ENCODE results near the gene YEATS2.
"Not testable (repeated sequence)": the region's sequence is repeated elsewhere in the genome, so short reads cannot be mapped to it uniquely, and the experiment has no call there.

The YEATS2 gene

DNA sequence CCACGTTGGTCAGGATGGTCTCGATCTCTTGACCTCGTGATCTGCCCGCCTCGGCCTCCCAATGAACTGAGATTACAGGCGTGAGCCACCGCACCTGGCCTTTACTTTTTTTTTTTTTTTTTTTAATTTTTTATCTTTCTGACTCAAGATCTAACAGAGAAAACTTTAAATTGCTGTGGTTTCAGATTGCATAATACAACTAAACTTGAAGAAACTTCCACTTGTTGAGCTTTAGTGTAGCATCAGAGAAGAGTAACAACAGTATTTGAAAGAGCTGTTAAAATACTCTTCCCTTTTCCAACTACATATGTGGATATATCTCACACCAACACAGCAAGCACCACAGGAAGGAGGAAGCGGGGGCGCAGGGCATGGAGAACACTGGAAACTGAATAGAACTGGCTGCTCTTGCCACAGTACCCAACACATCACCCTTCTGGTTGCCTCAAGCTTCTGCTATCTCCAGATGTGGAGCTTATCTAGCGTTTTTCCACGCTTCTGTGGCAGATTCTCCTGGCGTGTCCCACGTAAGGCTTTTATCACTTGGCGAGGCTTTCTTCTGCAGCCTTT lies 82.4 kb downstream of the YEATS2 start:
- no peak for DNase-seq

DNA sequence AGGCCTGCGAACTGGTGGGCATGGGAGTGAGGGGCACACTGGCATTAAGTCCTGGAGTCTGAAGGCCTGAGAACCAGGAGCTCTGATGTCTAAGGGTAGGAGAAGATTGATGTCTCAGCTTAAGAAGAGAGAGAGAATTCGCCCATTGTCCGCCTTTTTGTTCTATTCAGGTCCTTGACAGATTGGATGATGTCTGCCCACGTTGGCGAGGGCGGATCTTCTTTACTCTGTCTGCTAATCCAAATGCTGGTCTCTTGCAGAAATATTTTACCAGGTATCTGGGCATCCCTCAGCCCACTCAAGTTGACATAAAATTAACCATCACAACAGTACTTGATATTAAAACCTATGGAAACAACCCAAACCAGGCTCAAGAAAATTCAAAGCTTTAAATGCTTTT lies 83.6 kb downstream of the YEATS2 start:
- no peak for DNase-seq

GRCh38 chr3:183782576-183783276 lies 85.1 kb downstream of the YEATS2 start:
- no peak for DNase-seq

DNA sequence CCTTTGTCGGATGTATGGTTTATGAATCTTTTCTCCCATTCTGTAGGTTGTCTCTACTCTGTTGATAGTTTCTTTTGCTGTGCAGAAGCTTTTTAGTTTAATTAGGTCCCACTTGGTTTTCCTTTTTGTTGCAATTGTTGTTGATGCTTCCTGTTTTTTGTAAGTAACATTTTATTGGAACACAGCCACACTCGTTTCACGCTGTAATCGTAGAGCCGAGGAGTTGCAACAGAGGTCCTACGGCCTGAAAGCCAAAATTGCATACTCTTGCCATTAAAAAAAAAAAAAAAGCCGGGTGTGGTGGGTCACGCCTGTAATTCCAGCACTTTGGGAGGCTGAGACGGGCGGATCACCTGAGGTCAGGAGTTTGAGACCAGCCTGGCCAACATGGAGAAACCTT lies 86.9 kb downstream of the YEATS2 start:
- DNase-seq = not testable (repeated sequence)

- DNase-seq = no peak
Observed at GRCh38 chr3:183789826-183790225, 92.2 kb downstream of the YEATS2 start.

DNA sequence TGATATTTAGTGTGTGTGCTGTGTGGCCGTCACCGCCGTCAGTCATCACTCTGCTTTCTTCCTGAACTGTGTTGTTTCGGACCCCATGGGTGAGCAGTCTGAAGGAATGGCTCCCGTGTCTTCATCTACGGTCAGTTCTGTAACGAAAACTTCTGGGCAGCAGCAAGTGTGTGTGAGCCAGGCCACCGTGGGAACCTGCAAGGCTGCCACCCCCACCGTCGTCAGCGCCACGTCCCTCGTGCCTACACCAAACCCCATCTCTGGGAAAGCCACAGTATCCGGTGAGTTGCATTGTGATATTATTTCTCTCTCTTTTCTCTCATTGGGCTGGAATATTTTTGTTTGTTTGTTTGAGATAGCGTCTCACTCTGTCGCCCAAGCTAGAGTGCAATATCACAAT lies 93.1 kb downstream of the YEATS2 start:
- DNase-seq = no peak

GRCh38 chr3:183792976-183793375 lies 95.4 kb downstream of the YEATS2 start:
- DNase-seq = no peak

DNA sequence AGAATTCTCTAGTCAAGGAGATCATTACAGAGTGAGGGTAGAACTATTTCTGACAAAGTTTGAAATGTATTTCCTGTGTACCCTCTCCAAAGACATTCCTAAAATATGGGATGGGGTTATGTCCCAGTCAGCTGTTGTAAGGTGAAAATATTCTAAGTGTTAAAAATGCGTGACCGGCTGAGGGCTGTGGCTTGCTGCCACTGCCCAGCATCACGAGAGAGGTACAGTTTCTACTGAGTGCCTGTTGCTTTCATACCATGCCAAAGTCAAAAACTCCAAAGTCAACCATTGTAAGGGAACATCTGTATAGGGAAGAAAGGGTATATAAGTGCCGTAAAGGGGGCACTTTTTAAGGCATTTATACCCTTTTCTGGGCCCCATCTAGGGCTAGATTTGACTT lies 96.9 kb downstream of the YEATS2 start:
- DNase-seq = no peak

- DNase-seq = no peak
Observed at GRCh38 chr3:183796372-183796771, 98.8 kb downstream of the YEATS2 start.

DNA sequence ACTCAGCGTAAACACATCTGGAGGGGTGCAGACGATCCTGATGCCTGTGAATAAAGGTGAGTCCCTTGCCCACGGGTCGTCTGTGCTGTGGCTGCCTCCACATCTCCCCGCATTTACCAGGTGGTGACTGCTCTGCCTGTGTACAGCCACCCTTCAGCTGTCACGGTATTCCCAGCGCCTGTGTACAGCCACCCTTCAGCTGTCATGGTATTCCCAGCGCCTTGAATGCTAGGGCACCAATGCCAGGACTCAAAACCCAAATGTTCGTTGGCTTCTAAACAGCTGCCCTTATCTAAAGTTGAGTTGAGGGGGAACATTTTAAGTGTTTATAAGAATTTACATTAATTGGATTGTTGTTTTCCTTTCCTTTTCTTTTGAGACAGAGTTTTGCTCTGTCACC lies 100.4 kb downstream of the YEATS2 start:
- DNase-seq = no peak

DNA sequence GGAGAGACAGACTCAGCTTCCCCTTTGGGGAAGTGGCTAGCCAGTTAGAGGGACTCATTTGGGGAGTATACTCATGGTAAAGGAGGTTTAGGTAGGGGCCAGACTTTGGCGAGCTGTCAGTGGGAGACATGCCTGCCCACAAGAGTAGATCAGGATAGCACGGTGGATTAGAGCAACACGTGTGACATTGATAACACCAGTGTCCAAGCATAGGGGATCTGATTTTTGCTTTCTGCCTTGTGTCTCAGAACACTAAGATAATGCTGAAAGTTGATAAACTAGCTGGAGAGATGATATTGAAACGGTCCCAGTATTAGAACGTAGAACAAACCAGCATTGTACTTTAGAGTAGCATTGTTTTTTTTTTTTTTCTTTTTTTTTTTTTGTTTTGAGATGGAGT lies 101.9 kb downstream of the YEATS2 start:
- DNase-seq = no peak

GRCh38 chr3:183800243-183800863 lies 102.8 kb downstream of the YEATS2 start:
- DNase-seq = no peak

DNA sequence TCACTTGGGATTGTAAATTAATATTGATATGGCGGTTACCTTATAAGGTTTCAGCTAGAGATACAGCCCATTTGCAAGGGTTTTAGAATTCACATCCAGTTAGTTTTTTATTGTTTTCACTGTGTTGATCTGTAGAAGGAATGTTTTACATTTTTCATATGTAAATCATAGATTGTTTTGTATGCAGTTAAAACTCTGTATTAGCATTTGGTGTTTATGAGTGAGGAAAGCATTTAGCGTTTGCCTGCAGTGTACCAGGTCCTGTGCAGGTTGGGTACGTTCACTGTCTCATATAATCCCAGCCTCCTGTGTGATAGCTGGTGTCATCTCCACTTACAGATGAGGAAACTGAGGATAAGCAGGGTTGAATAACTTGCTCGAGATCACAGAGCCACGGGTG lies 104.0 kb downstream of the YEATS2 start:
- DNase-seq = no peak

DNA sequence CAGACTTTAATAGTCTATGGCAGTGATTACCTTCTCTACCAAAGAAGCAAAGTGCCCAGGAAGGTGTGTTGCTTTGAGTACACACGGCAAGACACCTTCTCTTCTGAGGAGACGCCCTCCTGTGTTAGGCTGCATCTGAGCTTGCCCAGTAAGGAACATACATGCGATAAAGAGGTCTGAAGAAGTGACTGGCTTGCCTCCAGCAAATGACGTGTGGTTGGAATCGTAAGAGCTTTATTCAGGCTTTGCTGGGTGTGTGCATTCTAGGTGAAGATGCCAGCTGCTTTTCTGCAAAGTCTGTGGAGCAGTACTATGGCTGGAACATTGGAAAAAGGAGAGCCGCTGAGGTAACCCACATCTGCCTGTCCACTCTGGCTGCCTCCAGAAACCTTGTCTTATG lies 105.4 kb downstream of the YEATS2 start:
- DNase-seq = no peak

DNA sequence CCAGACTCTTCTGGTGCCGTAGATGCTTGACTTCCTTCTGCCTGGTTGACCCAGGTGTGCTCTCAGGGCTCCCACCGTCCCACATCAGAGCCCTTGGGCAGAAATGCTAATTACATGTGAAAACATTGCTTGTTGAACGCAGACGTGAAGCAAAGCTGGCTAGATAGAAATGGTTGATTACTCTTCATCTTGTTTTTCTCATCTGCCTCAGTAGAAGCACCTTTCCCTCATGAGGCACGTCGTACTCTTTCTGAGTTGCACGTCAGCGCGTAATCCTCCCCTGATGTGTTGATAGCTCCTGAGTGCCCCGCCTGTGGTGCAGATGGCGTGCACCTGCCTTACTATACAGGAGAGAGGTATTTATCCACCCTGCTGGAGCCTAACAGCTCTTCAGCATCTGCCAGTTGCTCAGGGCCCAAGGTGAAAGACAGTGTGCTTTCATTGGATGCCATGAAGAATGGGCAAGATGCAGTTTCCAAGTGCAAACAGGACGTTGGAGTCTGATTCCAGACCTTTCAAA lies 109.7 kb downstream of the YEATS2 start:
- no peak for DNase-seq

DNA sequence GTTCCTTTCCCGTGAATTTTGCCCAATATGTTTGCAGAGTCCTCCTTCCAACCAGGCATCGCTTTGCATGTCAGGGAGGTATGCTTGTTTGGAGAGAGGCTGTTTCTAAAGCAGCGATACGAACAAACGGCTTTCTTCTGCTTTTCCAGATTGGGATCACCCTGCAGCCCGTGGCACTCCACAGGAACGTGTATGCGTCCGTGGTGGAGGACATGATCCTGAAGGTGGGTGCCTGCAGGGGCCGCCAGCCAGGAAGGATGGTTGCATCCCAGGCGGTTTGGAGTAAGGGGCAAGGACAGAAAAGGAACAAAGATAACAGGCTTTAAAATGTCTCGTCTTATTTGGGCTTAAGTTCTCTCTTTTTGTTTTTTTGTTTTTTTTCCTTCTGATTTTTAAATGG lies 110.3 kb downstream of the YEATS2 start:
- DNase-seq = no peak

DNA sequence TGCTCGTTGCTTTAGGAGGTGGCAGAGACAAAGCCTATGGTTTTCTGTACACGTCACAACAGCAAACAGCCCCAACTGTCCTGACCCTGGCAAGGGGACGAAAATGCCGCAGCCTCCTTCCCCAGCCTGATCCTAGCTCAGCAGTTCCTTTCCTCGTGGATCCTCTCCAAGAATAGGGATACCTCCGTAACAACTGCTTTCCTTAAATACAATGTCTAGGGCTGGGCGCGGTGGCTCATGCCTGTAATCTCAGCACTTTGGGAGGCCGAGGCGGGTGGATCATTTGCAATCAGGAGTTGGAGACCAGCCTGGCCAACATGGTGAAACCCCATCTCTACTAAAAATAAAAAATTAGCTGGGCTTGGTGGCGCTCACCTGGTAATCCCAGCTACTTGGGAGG lies 110.8 kb downstream of the YEATS2 start:
- no peak for DNase-seq

- no peak for DNase-seq
Observed at GRCh38 chr3:183809270-183809669, 111.7 kb downstream of the YEATS2 start.

- DNase-seq = no peak
Observed at GRCh38 chr3:183810643-183811594, 113.3 kb downstream of the YEATS2 start.

- DNase-seq = no peak
Observed at GRCh38 chr3:183811638-183812037, 114.0 kb downstream of the YEATS2 start.

DNA sequence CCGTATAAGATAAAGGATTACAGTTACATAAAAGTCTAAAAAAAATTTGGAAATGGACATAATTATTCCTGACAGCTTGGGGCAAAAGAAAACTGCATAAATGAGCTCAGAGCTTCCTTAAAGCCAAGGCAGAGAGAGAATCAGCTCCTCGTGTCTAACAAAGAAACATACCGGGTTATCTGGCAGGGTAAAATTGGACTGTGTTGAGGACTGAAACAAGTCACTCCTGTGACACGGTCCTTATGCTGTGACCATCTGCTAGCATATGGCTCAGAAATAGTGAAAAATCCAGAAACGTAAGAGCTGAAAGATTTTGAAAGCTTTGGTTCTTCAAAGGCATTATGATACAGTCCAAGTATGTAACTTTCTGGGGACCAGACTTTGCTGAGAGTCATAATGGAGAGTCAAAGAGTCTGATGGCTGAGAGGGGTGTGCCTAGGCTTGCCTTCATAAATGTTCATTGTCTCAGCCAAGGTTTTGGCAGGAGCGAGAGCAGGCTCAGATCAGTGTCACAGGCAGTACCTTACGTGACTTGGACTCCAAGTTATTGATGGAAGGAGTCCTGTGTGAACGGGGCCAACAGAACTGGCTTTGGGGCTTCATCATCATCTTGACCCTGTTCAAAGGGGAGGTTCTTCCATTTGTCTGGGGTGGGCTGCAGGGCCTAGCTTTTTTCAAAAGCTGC lies 115.3 kb downstream of the YEATS2 start:
- DNase-seq = no peak

DNA sequence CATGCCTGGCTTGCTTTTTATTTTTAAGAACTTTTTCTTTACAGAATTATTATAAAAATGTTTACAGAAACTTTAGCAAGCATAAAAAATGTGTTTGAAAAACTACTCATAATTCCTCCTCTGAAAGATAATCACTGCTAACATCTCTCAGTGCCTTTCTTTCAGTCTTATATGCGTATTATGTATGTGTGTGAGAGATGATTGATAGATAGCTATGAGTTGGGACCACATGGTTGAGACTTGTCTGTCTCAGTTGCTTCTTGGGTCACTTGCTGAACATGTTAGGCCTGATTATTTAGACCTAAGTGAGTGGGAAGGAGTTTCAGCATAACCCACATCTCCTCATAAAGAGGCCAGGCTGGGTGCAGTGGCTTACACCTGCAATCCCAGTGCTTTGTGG lies 116.6 kb downstream of the YEATS2 start:
- no peak for DNase-seq

DNA sequence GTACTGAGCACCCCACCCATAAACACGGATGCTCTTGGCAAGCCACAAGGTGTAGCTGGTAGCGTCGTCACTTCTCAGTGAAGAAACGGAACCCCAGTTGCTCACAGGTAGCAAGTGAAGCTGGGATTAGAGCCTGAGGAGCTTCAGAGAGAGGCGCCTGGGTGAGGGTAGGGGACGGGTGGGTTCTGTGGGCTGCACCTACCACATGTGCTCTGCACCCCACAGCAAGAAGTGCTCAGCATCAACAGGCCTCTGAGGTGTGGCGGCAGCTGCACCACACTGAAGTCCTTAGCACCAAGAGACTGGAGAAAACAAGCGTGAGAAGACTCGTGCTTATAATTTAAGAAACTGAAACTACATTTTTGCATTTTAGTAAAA lies 118.0 kb downstream of the YEATS2 start:
- no peak for DNase-seq
